Posterior vena cava (tissue), 2 donors: ENCODE data around the gene MEIS1. TPM values are rescaled to one million over a fixed set of nuclear protein-coding genes. Genes with fewer than 3 reads are reported as not detected.
A peak's percentile ranks its signal among the peaks of the same experiment; 100 is the strongest.

Experiments used
- DNase-seq: peaks from one replicate; pipeline ENCODE4 v3.0.0-alpha.2; 2020; ENCODE audit warnings: low spot score
- intact Hi-C, 2 donors: fragments of 100-400 bp; cut with DNase I; formaldehyde crosslinking; loops; one replicate each; pipeline versions ENCODE4 v1.14.1 to v1.14.2; 2022 to 2023
- total RNA-seq, 2 donors: library from RNA; stranded (reverse); fragmentation: NEBNext Ultra II Directional; extraction: Animal tissue kit (Norgen Biotek cat#: 25700); gene quantifications; one replicate each; pipeline ENCODE4 v1.2.1, GENCODE V29; 2021
- donor health status: DM: yes; HTN: yes; CAD: no.
- donor health status: DM: yes; HTN: yes; CAD: no.

Gene MEIS1
- total RNA-seq, 2 donors from 2014 or later = 63.4 to 96.9 TPM

DNA sequence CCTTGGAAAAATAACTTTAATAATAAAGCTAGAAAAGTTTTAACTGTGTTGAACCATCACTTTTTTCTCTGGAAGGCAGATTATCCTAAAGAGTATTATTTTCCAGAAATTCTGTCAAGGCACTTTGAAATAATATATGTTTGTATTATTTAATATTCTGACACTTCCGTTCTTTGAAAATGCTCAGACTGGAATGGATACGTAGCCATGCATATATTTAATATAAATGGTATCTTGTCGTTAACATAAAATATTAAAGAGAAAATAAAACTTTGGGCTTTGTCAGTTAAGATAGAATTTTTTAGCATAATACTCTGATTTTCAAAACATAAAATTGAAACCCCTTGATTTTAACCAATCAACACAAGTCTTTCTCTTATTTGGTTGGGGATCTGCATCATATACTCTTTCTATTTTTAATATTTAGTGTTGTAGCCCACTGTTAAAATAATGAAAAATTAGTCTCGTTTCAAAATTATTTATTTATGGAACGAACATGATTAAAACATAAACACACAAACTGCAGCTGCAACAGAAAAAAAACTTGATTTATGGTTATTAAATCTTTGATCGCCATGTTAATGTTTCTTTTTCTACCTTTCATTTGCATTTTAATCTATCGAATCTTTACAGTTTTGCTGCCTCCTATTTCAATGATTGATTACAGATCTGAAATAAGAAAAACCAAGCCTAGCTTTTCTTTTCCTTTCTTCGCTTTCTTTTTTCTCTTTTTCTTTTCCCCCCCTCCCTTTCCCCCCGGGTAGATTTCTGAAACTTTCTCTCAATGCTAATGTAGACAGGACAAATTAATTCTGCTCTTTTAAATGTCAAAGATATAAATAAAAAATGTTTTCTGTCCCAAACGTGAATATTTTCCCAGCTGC lies 145.5 kb downstream of the MEIS1 start:
- intact Hi-C loops = loop anchor here (5.0 to 10.0 kb wide), 3 partner anchors 112 to 1084 kb away; no protein-coding TSS in a partner anchor

GRCh38 chr2:66581339-66582103 lies 146.6 kb downstream of the MEIS1 start:
- intact Hi-C loops = loop anchor here (5.0 to 10.0 kb wide), 3 partner anchors 111 to 1083 kb away; no protein-coding TSS in a partner anchor
- peak; percentile 84 for DNase-seq

More for the DNA sequence above, 145.5 kb downstream of the MEIS1 start:
- DNase-seq = no peak

GRCh38 chr2:66582104-66582986 lies 147.4 kb downstream of the MEIS1 start:
- intact Hi-C loops = loop anchor here (5.0 to 10.0 kb wide), 3 partner anchors 110 to 1082 kb away; no protein-coding TSS in a partner anchor
- no peak for DNase-seq

DNA sequence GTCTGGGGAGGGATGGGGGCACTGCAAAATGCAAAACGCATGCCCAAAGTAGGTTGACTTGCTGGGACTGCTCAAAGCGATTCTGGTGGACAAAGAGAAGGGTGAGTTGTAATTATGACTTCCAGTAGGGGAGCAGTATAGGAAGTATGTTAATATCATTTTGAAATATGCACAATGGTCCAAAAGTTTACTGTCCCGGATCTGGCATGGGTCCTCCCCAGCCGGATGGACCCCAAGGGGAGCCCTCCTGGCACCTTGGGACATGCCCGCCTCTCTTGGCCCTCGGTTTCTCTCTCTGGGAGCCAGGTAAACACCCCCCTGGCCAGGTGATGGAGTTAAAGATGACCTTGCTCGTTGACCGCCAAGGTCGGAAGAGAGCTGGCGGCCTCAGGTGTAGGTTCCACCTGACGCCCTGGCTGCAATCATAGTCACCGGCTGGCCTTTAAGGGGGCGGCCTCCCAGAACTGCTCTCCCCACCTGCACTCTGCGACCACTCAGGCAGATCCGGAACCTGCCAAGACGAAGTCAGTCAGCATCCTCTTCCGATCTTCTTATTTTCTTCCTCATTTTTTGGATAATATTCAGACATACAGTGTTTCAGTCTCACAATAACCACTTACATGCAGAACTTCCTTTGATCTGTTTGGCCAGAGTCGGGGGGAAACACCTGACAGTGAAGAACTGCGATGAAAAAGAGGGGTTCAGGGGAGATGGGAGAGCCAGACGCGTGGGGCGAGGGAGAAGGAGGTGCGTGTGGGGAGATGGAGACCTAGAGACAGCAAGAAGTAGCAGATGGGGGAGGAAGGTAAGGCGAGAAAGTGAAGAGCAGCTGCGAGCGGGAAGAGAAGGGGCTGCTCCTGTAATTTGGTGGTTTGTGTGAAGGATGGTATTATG lies 148.3 kb downstream of the MEIS1 start:
- DNase-seq = no peak
- intact Hi-C loops = loop anchor here (5.0 to 10.0 kb wide), 3 partner anchors 109 to 1082 kb away; no protein-coding TSS in a partner anchor

GRCh38 chr2:66583881-66584280 lies 149.0 kb downstream of the MEIS1 start:
- DNase-seq = no peak
- intact Hi-C loops = loop anchor here (5.0 to 10.0 kb wide), 3 partner anchors 108 to 1081 kb away; no protein-coding TSS in a partner anchor

DNA sequence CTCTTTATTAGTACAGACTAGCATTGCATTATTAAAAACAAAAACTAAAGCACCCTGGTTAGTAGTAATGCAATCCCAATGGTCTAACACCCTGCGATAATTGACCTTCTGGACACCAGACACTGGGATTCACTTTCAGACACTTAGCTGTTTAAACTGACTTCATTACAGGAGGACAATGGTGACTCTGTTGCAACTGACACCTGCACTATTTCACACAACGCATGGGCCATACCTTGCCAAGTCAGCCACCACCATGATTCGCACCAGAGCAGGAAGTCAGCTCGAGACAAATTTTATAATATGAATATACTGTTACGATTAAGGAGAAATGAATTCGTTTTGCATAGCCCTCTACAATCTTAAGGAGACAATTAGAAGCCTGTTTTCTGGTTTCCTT lies 150.7 kb downstream of the MEIS1 start:
- intact Hi-C loops = loop anchor here (10.0 kb wide), 2 partner anchors 649 to 1079 kb away; no protein-coding TSS in a partner anchor
- no peak for DNase-seq

- intact Hi-C loops = loop anchor here (10.0 kb wide), 2 partner anchors 648 to 1078 kb away; no protein-coding TSS in a partner anchor
- no peak for DNase-seq
Observed at GRCh38 chr2:66587216-66587615, 152.3 kb downstream of the MEIS1 start.

DNA sequence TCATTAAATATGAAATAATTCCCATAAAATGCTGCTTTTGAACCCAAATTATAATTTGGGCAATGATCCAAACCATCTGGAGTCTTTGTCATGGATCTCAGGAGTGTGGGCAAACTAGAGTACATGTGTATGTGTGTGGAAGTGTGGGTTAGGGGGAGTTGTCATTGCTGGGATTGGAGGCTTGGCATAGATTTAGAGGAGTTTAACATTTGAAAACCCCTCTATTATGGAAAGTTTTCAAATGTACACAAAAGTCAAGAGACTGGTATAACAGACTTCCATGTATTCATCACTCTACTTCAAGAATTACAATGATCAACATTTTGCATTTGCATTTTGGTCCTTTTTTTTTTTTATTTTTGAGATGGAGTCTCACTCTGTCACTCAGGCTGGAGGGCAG lies 159.1 kb downstream of the MEIS1 start:
- intact Hi-C loops = no loop called here
- no peak for DNase-seq

DNA sequence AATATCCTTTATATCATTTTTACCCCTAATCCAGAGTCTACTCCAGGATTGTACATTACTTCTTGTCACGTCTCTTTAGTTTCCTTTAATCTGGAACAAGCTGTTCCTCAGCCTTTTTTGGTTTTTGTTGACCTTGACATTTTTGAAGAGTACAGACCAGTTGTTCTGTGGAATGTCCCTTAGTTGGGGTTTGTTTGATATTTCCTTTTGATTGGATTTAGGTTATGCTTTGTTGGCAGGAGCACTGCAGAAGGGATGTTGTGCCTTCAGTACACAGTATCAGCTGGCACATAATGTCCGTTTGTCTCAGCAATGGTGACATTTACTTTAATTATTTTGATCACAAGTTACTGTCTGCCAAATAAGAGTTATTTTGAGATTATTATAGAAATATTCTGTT lies 160.6 kb downstream of the MEIS1 start:
- no peak for DNase-seq
- intact Hi-C loops = no loop called here

DNA sequence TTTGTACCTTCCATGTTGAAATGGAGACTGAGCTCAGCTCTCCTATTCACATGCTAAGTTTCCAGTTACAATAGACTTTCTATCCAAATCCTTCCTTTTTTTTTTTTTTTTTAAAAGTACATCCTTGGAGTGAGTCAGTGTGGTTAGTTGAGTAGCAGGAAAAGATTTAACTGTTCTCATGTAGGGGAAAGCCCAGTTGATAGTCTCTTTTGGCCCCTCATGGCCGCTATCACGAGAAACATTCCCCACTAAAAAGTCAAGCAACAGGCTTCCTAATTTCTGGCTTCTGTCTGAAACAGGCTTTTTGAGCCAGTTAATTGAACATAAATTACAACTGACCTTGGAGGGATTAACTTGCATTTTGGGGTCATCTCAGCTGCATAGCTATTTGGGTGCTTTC lies 161.3 kb downstream of the MEIS1 start:
- no peak for DNase-seq
- intact Hi-C loops = no loop called here

DNA sequence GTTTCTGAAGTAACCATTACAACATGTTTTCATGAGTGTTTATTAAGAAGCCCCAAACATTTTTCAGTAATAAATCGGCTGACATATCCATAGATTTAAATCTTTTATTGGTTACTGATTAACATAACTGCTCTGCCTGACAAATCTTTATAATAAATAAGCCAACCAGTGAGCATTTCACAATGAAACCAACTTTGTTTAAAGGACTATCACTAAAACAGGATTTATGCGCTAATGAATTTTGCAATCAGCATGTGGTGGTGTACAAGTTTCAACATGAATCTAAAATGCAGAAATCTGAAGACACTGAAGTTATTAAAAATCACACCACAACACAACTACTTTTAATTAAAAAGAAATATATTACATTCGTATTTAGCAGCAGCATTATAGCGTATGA lies 166.7 kb downstream of the MEIS1 start:
- intact Hi-C loops = no loop called here
- DNase-seq = no peak

DNA sequence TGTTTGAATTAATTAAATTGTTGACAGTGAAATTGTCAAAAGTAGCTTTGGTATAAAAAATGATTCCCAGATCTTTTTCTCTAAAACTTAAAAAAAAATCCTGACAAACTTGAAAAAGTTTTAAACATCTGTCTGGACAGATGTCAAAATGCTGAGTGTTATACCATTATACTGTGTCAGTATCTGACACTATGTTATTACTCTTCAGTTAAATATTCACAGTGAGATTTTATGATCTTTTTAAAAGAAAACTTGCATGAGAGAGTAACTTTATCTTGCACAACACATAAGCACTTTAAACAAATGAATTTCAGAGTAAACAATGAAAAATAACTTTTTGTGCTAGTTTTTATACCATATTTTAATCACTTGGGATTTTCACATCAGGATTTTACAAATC lies 167.4 kb downstream of the MEIS1 start:
- intact Hi-C loops = no loop called here
- DNase-seq = no peak

DNA sequence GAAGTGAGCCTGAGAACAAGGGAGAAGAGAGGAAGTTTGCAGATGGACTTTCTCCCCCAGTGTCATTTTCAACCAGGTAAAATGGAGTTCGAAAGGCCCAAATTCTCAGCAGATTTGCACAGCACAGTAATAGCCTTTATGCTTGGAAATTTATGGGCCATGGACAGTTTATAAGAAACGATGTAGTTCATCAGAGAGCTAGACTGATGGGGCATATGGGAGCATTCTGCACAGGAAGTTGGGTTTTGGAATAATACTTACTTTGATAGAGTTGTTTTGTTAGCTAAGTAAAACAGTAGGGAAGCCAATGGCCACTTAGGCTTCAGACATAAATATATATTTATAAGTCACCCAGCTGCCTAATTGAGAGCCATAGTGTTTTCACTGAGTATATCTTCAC lies 169.4 kb downstream of the MEIS1 start:
- intact Hi-C loops = no loop called here
- DNase-seq = no peak

DNA sequence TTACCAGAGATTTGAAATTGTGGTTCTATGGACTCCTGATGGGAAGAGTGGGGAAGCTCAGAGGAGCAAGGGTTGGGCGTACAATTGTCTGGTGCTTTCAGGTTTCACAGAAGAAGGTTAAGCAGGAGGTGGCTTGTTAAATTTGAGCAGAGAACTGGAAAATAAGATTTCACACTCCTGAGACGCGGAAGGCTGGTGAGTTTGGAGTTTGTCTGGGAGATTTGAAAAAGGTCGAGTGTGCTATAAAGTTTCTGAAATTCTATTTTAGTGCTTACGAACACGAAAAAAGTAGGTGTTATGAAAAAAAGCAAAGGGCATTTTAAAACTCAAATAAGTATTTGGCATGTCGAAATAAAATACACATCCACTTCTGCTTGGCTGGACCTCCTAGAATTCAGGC lies 170.1 kb downstream of the MEIS1 start:
- intact Hi-C loops = no loop called here
- no peak for DNase-seq

DNA sequence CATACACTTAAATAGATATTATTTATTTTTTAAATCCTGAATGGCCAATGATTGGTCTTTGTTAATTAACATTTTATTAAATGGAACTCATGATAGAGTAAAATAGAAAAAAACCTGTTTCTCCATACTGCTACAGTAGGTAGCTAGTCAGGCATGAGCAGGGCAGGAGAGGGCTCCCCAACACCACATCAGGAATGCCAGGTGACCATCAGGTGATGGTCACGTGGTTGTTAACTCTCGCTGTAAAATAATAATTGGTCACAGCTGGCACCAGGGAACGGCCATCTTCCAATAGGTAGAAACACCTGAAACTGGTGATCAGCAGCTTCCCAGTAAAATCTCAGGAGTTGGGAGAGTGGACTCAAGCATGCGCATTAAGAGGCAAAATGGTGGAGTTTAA lies 172.2 kb downstream of the MEIS1 start:
- DNase-seq = no peak

More for the DNA sequence above, 172.2 kb downstream of the MEIS1 start:
- intact Hi-C loops = no loop called here
